ENCODE results near the gene C16orf46. TPM values are rescaled to one million over a fixed set of nuclear protein-coding genes. Genes with fewer than 3 reads are reported as not detected.

C16orf46 gene
- total and polyA plus RNA-seq, 2 of the 4 experiments (the other 2 are of a cell fraction): 0.27 to 0.72 TPM

- Histone ChIP-seq H3K9me3 (ENCODE audit: control insufficient read depth, insufficient read depth, low read length) (no peaks in the 10 kb centered on the region), H4K5ac (ENCODE audit: low read depth, low read length) (no peak overlapping the region), H2BK15ac (ENCODE audit: low read depth, low read length) (no peak overlapping the region), H3K4me2 (ENCODE audit: low read depth, low read length) (peak overlapping the region; percentile 94), H3K9ac (ENCODE audit: low read depth, low read length) (peak overlapping the region; percentile 79), H3K4me3 (ENCODE audit: insufficient read depth, low read depth, low read length) (peak overlapping the region; percentile 89), H3K4me1 (ENCODE audit: control insufficient read depth, insufficient read depth, low read length) (peaks cover 2% of the 10 kb centered on the region; the same call in 1 of the 2 replicates), H3K27me3 (ENCODE audit: control insufficient read depth, insufficient read depth, low read length) (no peaks in the 10 kb centered on the region), H2AK5ac (ENCODE audit: low read depth, low read length) (peak overlapping the region; percentile 3; the same call in 1 of the 2 replicates), H4K20me1 (ENCODE audit: insufficient read depth, low read length) (peaks cover 9% of the 10 kb centered on the region; the same call in 1 of the 2 replicates), H4K91ac (ENCODE audit: insufficient read depth, low read depth, low read length) (no peak overlapping the region), H2AK9ac (replicated peaks; ENCODE audit: low read depth, low read length, poor library complexity) (peak overlapping the region; percentile 49), H4K8ac (ENCODE audit: low read depth in 2 of 2, low read length in 2 of 2) (peak overlapping the region in 1 of 2 experiments; percentile 22; a peak in 2 of 4 replicates), H2BK20ac (ENCODE audit: low read depth, low read length) (no peak overlapping the region), H3K27ac (ENCODE audit: insufficient read depth, low read length) (peak overlapping the region; percentile 67), H3K79me1 (ENCODE audit: low read depth in 1 of 2, low read length in 2 of 2) (peaks cover 31 to 38% of the 10 kb centered on the region in 2 experiments), H2BK5ac (ENCODE audit: low read depth, low read length, poor library complexity, severe bottlenecking) (no peak overlapping the region), H3K56ac (ENCODE audit: extremely low read depth, insufficient read depth, low read length) (0 out of 2 replicates have a peak overlapping the region, but pooled peaks have one; percentile 3), H3K4ac (ENCODE audit: low read depth, low read length) (no peak overlapping the region), H3K18ac (ENCODE audit: low read depth, low read length) (no peak overlapping the region), H3K36me3 (ENCODE audit: control insufficient read depth, insufficient read depth, low read length) (peaks cover 3% of the 10 kb centered on the region; the same call in 1 of the 2 replicates), H3K9me1 (ENCODE audit: insufficient read depth, low read length) (peaks cover 16% of the 10 kb centered on the region; the same call in 1 of the 2 replicates), H2AFZ (replicated peaks; ENCODE audit: low read length, poor library complexity) (peak overlapping the region; percentile 93), H2BK120ac (ENCODE audit: low read depth, low read length) (no peak overlapping the region), H3K14ac (replicated peaks; ENCODE audit: low read depth, low read length) (peak overlapping the region; percentile 1; the same call in 1 of the 2 replicates), H3K23ac (ENCODE audit: low read depth, low read length) (peak overlapping the region; percentile 13)
- in situ Hi-C loops (cut with MboI; ENCODE audit: low sequenced_read_pairs): loop anchor here (25.0 kb wide), 1 partner anchor 701 kb away; no protein-coding TSS in a partner anchor
- intact Hi-C loops (cut with micrococcal nuclease): loop anchor here (1.0 to 5.0 kb wide), 5 partner anchors 41 to 702 kb away; partner anchors contain the start of genes C16orf46, GAN and GCSH
- TF ChIP-seq, protein P1, sequence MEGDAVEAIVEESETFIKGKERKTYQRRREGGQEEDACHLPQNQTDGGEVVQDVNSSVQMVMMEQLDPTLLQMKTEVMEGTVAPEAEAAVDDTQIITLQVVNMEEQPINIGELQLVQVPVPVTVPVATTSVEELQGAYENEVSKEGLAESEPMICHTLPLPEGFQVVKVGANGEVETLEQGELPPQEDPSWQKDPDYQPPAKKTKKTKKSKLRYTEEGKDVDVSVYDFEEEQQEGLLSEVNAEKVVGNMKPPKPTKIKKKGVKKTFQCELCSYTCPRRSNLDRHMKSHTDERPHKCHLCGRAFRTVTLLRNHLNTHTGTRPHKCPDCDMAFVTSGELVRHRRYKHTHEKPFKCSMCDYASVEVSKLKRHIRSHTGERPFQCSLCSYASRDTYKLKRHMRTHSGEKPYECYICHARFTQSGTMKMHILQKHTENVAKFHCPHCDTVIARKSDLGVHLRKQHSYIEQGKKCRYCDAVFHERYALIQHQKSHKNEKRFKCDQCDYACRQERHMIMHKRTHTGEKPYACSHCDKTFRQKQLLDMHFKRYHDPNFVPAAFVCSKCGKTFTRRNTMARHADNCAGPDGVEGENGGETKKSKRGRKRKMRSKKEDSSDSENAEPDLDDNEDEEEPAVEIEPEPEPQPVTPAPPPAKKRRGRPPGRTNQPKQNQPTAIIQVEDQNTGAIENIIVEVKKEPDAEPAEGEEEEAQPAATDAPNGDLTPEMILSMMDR (conservative IDR thresholded peaks at IDR 0.05; ENCODE audit: low read depth, low read length): no peak
- TF ChIP-seq CEBPB (IDR thresholded peaks at IDR 0.05; ENCODE audit: low read depth, low read length): peak; percentile 48; the same call in 1 of the 2 replicates
- BruUV-seq (replicated peaks): no TSS peak
- dilution Hi-C loops (cut with HindIII; ENCODE audit: low sequenced_read_pairs, unreplicated experiment): no loop called here
- WGBS, 2 experiments (ENCODE audit: extremely low coverage in 2 of 2, insufficient read length in 1 of 2): 0% methylated on average over 17 of the region's 80 CpGs; no CpG with 5 or more reads in 1 of the 2 experiments
- POLR2A ChIA-PET (ENCODE audit: unreplicated experiment): no interaction called here
- ATAC-seq (ENCODE audit: low read depth) (peak; percentile 80), DNase-seq (peak; percentile 11)
- CTCF ChIA-PET: interaction anchor here (0.6 to 1.9 kb wide), 18 partner anchors 10 to 1920 kb away, joined by 3 to 9 read pairs (median 4); no protein-coding TSS in a partner anchor
These were observed 40.9 kb downstream of the C16orf46 start for GRCh38 chr16:81035975-81036750.
